Skin epidermis (tissue), 12 donors: Measurements from ENCODE around the gene CDX1.
"Not testable (repeated sequence)": the region's sequence is repeated elsewhere in the genome, so short reads cannot be mapped to it uniquely, and the experiment has no call there.

Experiments
- H3K27ac ChIP-seq, 21 experiments: fragments of 200-600 bp; sonication (generic) in 11 of 21; one replicate each; pipeline ENCODE4 v1.5.0; 2020; ENCODE audit warnings: mild to moderate bottlenecking in 3 of 21, inconsistent platforms in 2 of 21, moderate library complexity in 2 of 21
- H3K4me3 ChIP-seq, 7 experiments: fragments of 200-600 bp; sonication (generic) in 2 of 7; one replicate each; pipeline ENCODE4 v1.5.0; 2020; ENCODE audit warnings: inconsistent platforms in 2 of 7, mild to moderate bottlenecking in 2 of 7, moderate library complexity in 1 of 7

The CDX1 gene

GRCh38 chr5:150215979-150216944 lies 49.7 kb downstream of the CDX1 start:
- no peak overlapping the region for H3K4me3 ChIP-seq
- H3K27ac ChIP-seq, result peak overlapping the region in 8 of 21 experiments; percentile 35 to 81 (median 58)

DNA sequence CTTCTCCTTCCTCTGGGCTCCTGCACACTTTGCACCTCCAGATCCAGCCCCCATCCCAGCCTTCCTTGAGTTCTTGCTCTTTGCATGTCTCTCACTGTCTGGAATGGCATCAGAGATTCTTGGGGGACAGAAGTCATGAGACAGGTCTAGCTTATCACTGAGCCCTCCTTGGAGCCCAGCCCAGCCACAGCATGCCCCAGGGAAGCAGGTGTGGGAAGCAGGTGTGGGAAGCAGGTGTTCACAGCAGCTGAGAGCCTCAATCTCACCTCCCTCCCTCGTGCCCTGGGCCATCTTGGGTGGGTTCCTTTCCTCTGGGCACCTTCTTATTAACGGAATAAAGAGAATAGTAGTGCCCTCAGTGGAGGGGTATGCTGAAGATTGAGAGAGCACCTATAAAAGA lies 50.5 kb downstream of the CDX1 start:
- Histone ChIP-seq H3K27ac (peak overlapping the region in 1 of 21 experiments; percentile 77), H3K4me3 (no peak overlapping the region)

- no peak overlapping the region for H3K4me3 ChIP-seq
- no peak overlapping the region for H3K27ac ChIP-seq
These were observed 51.5 kb downstream of the CDX1 start for GRCh38 chr5:150217873-150218692.

GRCh38 chr5:150218693-150219035 lies 52.1 kb downstream of the CDX1 start:
- no peak overlapping the region for H3K4me3 ChIP-seq
- no peak overlapping the region for H3K27ac ChIP-seq

DNA sequence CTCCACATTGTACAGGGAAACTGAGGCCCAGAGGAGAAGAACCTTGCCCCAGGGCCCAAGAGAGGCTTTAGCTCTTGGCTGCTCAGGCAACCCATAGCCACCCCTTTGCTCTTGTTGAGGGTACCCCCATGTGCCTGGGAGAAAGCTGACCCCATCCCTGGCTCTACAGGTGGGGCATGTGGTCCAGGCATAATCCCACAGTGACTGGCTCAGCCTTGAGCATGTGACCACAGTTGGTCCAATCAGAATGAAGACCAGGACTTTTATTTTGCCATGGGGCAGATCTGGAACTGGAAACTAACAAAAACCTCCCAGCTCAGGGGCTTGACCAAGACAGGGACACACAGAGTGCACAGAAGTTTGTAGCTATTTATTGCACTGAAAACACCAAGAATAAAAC lies 52.6 kb downstream of the CDX1 start:
- Histone ChIP-seq H3K4me3 (no peak overlapping the region), H3K27ac (no peak overlapping the region)

- no peak overlapping the region for H3K4me3 ChIP-seq
These were observed 53.3 kb downstream of the CDX1 start for GRCh38 chr5:150219861-150220260.

GRCh38 chr5:150221471-150221870 lies 54.9 kb downstream of the CDX1 start:
- Histone ChIP-seq H3K4me3 (no peak overlapping the region), H3K27ac (no peak overlapping the region)

More at GRCh38 chr5:150219861-150220260, 53.3 kb downstream of the CDX1 start:
- H3K27ac ChIP-seq, result no peak overlapping the region

DNA sequence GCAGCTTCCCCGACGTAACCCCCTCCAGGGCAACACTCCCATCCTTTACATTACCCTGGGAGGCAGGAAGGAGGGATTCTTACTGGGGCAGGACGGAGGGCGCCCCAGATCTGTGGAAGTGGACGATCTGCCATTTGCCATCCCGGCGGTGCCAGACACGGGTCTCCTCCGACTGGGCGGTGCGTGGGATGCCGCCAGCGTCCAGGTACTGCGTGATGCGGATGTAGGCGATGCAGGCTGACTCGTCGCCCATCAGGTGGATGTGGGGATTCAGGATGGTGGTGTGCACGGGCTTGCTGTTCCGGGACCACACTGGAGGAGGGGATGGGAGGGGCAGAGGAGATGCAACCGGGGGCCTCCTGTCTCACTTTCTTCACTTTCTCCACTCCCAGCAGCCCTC lies 56.3 kb downstream of the CDX1 start:
- H3K4me3 ChIP-seq, result no peak overlapping the region
- no peak overlapping the region for H3K27ac ChIP-seq

- no peak overlapping the region for H3K27ac ChIP-seq
- no peak overlapping the region for H3K4me3 ChIP-seq
These were observed 56.9 kb downstream of the CDX1 start for GRCh38 chr5:150223474-150223873.

- H3K27ac ChIP-seq, result no peak overlapping the region
- H3K4me3 ChIP-seq, result no peak overlapping the region
These were observed 58.0 kb downstream of the CDX1 start for GRCh38 chr5:150224483-150225027.

- Histone ChIP-seq H3K4me3 (no peak overlapping the region), H3K27ac (no peak overlapping the region)
These were observed 60.5 kb downstream of the CDX1 start for GRCh38 chr5:150227036-150227435.

DNA sequence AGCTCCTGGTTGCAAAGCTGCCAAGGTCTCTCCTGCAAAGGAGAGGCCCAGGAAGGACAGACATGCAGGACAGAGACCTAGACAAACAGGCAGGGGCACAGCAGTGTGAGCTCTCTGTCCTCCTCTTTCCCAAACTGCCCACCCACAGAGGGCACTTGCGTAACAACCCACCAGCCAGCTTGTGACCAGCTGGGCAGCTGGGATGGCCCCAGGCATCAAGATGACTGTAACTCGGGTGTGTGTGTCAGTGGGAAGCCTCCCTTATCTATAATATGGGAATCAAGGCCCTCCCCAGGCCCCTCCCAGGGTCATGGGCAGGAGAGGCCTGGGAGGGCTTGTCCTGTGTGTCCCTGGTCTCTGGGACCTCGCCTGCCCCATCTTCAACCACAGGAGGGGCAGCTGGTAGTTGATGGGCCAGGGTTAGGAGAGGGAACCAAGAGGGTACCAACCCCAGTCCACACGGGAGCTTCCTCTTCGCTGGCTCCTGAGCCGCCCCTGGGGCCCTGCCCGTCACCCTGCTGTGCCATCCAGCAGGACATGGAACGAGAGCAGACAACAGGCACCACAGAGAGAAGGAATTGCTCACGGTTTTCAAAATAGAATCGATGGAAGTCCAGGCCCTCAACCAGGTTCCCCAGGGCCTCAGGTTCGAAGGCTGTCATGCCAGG lies 61.2 kb downstream of the CDX1 start:
- Histone ChIP-seq H3K27ac (no peak overlapping the region), H3K4me3 (no peak overlapping the region)

DNA sequence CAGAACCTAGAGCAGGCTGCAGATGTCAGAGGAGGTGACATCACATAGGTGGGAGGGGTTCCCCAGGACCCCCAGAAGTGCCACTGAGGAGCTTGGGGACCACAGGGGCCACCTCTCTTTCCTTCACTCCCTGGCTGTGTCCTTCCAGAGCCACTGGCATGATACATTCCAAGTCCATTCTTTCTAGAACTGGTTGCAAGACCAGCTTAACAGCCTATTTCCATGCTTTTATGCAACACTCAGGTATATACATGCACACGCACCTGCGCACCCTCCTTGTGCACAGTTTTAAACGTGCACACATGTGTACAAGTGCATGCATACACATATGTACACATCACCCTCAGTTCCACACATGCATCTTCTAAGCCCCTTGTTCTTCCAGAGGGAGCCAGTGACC lies 63.0 kb downstream of the CDX1 start:
- Histone ChIP-seq H3K4me3 (no peak overlapping the region), H3K27ac (no peak overlapping the region)

DNA sequence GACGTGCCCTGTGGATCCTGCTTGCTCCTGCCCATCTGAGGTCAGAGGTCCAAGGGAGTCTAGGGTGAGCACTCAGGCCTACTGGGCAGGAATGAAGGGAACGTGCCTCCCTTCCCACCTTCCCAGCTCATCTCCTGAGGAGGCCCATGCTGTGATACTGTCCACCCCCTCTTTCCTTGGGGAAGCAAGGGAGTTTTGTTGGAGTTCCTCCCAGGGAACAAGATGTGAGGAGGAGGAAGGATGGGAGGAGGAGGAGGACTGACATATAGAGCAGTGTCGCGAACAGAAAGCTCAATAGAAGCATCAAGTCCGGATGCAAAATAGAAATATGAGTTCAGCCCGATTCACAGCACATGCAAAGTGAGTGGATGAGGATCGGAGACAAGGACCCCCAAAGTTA lies 64.3 kb downstream of the CDX1 start:
- Histone ChIP-seq H3K4me3 (no peak overlapping the region), H3K27ac (no peak overlapping the region)

DNA sequence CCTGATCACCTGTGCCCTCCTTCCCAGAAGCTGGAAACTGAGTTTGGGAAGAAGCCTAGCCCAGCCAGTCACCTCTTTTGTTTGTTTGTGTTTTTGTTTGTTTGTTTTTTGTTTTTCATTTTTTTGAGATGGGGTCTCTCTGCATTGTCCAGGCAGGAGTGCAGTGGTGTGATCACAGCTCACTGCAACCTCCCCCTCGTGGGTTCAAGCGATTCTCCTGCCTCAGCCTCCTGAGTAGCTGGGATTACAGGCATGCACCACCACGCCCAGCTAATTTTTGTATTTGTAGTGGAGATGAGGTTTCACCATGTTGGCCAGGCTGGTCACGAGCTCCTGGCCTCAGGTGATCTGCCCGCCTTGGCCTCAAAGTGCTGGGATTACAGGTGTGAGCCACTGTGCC lies 67.1 kb downstream of the CDX1 start:
- H3K27ac ChIP-seq, H3K4me3 ChIP-seq: not testable (repeated sequence)
